ENCODE results near the gene RBMS3.

GRCh38 chr3:29899021-29899420, 618.1 kb downstream of the RBMS3 start:
- TF ChIP-seq CTCF (IDR thresholded peaks at IDR 0.05; ENCODE audit: insufficient read depth, low read depth, low read length) (no peak), EZH2 (IDR thresholded peaks at IDR 0.05; ENCODE audit: insufficient read depth, low read length) (no peak)
